Measurements from ENCODE around the gene CLIC5. TPM values are rescaled to one million over a fixed set of nuclear protein-coding genes. Genes with fewer than 3 reads are reported as not detected.

The CLIC5 gene
- total RNA-seq, 1 donor from 2014 or later = 7.6 TPM

DNA sequence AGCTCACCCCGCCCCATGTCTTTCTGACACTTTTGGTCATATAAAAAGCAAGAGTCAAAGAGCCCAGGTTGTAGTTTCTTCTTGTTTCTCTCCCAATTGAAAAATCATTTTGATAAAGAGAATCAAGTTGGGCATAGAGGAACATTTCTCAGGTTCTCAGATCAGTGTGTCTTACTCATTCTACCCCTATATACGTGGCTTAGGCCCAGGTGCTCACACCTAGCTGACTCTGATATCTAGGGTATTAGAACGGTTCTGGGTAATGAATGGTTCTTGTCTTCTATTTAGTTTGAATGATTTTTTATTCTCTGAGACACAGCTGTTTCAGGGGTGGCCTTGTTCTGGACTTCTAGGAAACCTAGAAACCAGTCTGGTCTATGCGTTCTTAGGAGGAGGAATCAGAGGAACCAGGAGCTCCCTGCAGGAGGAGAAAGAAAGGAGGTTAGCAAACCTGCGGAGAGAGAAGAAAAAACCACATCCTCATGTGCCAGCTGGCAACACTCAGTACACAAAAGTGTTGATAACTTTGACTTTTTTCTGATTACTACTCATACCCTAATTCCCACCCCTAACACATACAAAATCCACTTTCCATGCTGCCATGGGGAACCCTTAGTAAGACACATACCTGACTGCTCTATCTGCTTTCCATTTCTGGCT lies 178.0 kb downstream of the CLIC5 start:
- TF ChIP-seq, protein P1, sequence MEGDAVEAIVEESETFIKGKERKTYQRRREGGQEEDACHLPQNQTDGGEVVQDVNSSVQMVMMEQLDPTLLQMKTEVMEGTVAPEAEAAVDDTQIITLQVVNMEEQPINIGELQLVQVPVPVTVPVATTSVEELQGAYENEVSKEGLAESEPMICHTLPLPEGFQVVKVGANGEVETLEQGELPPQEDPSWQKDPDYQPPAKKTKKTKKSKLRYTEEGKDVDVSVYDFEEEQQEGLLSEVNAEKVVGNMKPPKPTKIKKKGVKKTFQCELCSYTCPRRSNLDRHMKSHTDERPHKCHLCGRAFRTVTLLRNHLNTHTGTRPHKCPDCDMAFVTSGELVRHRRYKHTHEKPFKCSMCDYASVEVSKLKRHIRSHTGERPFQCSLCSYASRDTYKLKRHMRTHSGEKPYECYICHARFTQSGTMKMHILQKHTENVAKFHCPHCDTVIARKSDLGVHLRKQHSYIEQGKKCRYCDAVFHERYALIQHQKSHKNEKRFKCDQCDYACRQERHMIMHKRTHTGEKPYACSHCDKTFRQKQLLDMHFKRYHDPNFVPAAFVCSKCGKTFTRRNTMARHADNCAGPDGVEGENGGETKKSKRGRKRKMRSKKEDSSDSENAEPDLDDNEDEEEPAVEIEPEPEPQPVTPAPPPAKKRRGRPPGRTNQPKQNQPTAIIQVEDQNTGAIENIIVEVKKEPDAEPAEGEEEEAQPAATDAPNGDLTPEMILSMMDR (IDR thresholded peaks at IDR 0.05) = no peak
- H3K4me1 ChIP-seq = no peaks in the 10 kb centered on the region

DNA sequence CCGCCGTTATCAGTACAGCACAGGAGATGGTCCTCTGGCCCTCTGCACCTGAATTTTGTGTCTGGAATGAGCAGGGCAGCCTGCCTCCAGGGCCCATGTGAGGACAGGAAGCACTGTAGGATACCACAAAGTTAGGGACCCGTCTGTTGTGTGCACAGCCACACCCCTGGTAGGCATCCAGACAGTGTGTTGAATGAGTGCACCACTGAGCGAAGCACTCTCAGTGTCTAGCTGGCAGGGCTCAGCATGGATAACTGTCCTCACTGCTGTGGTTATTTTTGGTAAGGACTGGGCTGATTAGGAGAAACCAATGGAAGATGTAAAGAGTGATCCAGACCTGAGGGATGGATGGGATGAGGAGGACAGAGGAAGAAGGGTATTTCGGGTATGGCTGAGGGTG lies 178.7 kb downstream of the CLIC5 start:
- Histone ChIP-seq H3K9me3 (no peaks in the 10 kb centered on the region), H3K36me3 (no peaks in the 10 kb centered on the region), H3K27ac (no peak overlapping the region), H3K4me3 (no peak overlapping the region), H3K27me3 (no peaks in the 10 kb centered on the region), H3K4me1 (no peaks in the 10 kb centered on the region)
- TF ChIP-seq, protein P1 (IDR thresholded peaks at IDR 0.05) = no peak
- intact Hi-C loops (cut with DNase I) = no loop called here
- DNase-seq (ENCODE audit: low spot score in 2 of 2) = no peak

More for the DNA sequence above, 178.0 kb downstream of the CLIC5 start:
- no peak overlapping the region for H3K4me3 ChIP-seq
- intact Hi-C loops (cut with DNase I) = no loop called here
- no peaks in the 10 kb centered on the region for H3K36me3 ChIP-seq
- H3K27me3 ChIP-seq = no peaks in the 10 kb centered on the region
- no peaks in the 10 kb centered on the region for H3K9me3 ChIP-seq
- H3K27ac ChIP-seq = no peak overlapping the region
- DNase-seq (ENCODE audit: low spot score in 2 of 2) = no peak

- no peak for DNase-seq (ENCODE audit: low spot score in 2 of 2)
- Histone ChIP-seq H3K27me3 (no peaks in the 10 kb centered on the region), H3K4me3 (no peak overlapping the region), H3K27ac (no peak overlapping the region), H3K4me1 (no peaks in the 10 kb centered on the region), H3K36me3 (no peaks in the 10 kb centered on the region), H3K9me3 (no peaks in the 10 kb centered on the region)
- TF ChIP-seq, protein P1 (IDR thresholded peaks at IDR 0.05) = no peak
- intact Hi-C loops (cut with DNase I) = no loop called here
These were observed 179.2 kb downstream of the CLIC5 start for GRCh38 chr6:45836438-45836824.

GRCh38 chr6:45835721-45836437 lies 179.8 kb downstream of the CLIC5 start:
- no peaks in the 10 kb centered on the region for H3K36me3 ChIP-seq
- no peaks in the 10 kb centered on the region for H3K4me1 ChIP-seq
- H3K9me3 ChIP-seq = no peaks in the 10 kb centered on the region
- intact Hi-C loops (cut with DNase I) = no loop called here
- H3K27me3 ChIP-seq = no peaks in the 10 kb centered on the region
- DNase-seq (ENCODE audit: low spot score in 2 of 2) = no peak
- no peak overlapping the region for H3K27ac ChIP-seq
- no peak overlapping the region for H3K4me3 ChIP-seq
- TF ChIP-seq, protein P1 (IDR thresholded peaks at IDR 0.05) = no peak

- Histone ChIP-seq H3K4me3 (no peak overlapping the region), H3K27ac (no peak overlapping the region), H3K4me1 (no peaks in the 10 kb centered on the region), H3K36me3 (no peaks in the 10 kb centered on the region), H3K9me3 (no peaks in the 10 kb centered on the region), H3K27me3 (no peaks in the 10 kb centered on the region)
- intact Hi-C loops (cut with DNase I) = no loop called here
- TF ChIP-seq, protein P1 (IDR thresholded peaks at IDR 0.05) = no peak
- DNase-seq (ENCODE audit: low spot score in 2 of 2) = no peak
These were observed 183.6 kb downstream of the CLIC5 start for GRCh38 chr6:45832063-45832462.

Other genes with a start within 250 kb of the CLIC5 start
- 12.5 TPM for gene ENPP4, start 114.1 kb upstream of the CLIC5 start, total RNA-seq
- gene ENPP5, start 155.1 kb upstream of the CLIC5 start, total RNA-seq = 0.53 TPM

Measured in ascending aorta (tissue), 2 donors.